BLaER1 treated with 17β-estradiol and CSF1 and Interleukin-3, amounts not matched to agents 10 nM and 100 nM (cell line): ENCODE results near the gene KIF5A.
A peak's percentile ranks its signal among the peaks of the same experiment; 100 is the strongest.

ENCODE experiments used
- H3K27ac ChIP-seq, 11 experiments: shearing (Covaris generic); formaldehyde crosslinking; 2 replicates each; pipeline ENCODE4 v1.8.1; 2022
- H3K27me3 ChIP-seq, 11 experiments: shearing (Covaris generic); formaldehyde crosslinking; 2 replicates each; pipeline ENCODE4 v1.8.1; 2022
- H3K36me3 ChIP-seq, 11 experiments: shearing (Covaris generic); formaldehyde crosslinking; 2 replicates each; pipeline ENCODE4 v1.8.1; 2022
- H3K4me1 ChIP-seq, 10 experiments: shearing (Covaris generic); formaldehyde crosslinking; 2 replicates each; pipeline ENCODE4 v1.8.1; 2022
- H3K4me2 ChIP-seq, 11 experiments: shearing (Covaris generic); formaldehyde crosslinking; 2 replicates each; pipeline ENCODE4 v1.8.1; 2022
- H3K4me3 ChIP-seq, 10 experiments: shearing (Covaris generic); formaldehyde crosslinking; 2 replicates each; pipeline ENCODE4 v1.8.1; 2022
- H3K9ac ChIP-seq, 11 experiments: shearing (Covaris generic); formaldehyde crosslinking; 2 replicates each; pipeline ENCODE4 v1.8.1; 2022
- H3K9me3 ChIP-seq, 11 experiments: shearing (Covaris generic); formaldehyde crosslinking; replicated peaks in 1 of 11; 2 replicates each; pipeline ENCODE4 v1.8.1; 2022
- H4K20me1 ChIP-seq, 11 experiments: shearing (Covaris generic); formaldehyde crosslinking; 2 replicates each; pipeline ENCODE4 v1.8.1; 2022
- Cebpa-rat ChIP-seq, 11 experiments: shearing (Covaris generic); IDR thresholded peaks; 2 replicates each; pipeline ENCODE4 v1.8.1; 2022

Gene KIF5A

DNA sequence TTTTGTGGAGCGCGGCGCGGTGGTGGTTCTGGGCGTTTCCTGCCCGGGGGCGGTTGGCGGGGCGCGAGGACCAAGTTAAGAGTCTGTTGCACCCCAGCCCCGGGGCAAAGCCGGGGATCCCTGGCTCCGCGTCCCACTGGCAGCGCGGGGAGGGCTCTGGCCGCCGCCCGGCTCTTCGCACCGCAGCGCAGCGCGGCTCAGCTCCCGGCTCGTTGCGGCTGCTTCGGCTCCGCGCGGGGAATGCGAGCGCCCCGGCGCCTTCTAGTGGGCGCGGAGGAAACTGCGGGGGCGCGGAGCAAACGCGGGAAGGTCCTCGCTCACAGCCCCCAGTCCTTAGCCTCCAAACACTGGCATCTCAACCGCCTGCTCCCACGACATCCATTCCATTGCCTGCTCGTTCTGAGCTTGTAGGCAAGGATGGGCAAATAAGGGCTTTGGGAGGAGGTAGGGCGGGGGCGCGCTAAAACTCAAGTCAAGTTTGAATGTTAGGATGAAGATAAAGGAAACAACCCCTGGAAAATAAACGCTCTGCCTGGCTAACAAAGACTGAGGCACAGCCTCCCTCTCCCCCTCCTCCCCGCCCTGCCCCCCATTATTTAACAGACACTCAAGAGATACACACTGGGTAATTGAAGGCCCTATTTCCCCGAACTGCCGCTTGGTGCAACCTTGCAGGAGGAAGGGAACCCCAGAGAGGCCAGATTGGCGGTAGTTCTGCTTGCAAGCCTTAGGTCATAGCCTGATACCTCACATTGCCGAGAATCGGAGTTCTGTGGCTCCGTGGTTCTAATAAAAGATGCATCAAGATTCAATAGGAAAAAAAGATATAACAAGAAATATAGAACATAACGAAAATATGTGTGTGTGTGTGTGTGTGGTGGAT, 83.4 kb downstream of the KIF5A start, which contains the start of gene B4GALNT1:
Gene B4GALNT1, minus strand, starts transcription at position 244 of the 883 bp plus-strand sequence. CDS start 1,069 bp downstream, outside the sequence.
- Histone ChIP-seq H3K4me1 (peaks cover 0 to 15% (median 7%) of the 10 kb centered on the region in 10 experiments; a peak in 10 of 20 replicates), H3K27ac (peak within 1 kb of the TSS in 1 of 11 experiments; percentile 40; a peak in 2 of 22 replicates), H3K4me3 (peak within 1 kb of the TSS; percentile 56 to 77 (median 68)), H3K36me3 (0 out of 22 replicates have a peak, but pooled peaks cover 0 to 6% (median 0%) of the 10 kb centered on the region in 11 experiments), H3K27me3 (peaks cover 59 to 63% (median 61%) of the 10 kb centered on the region in 11 experiments), H3K9me3 (peaks cover 3 to 9% (median 8%) of the 10 kb centered on the region in 11 experiments; a peak in 16 of 22 replicates), H3K4me2 (peak within 1 kb of the TSS; percentile 90 to 100 (median 98)), H4K20me1 (peaks cover 0 to 26% (median 5%) of the 10 kb centered on the region in 11 experiments; a peak in 12 of 22 replicates), H3K9ac (peak within 1 kb of the TSS; percentile 48 to 79 (median 69); a peak in 21 of 22 replicates)
- no peak for TF ChIP-seq Cebpa-rat (IDR thresholded peaks at IDR 0.05)
